Aorta (tissue), 5 donors: ENCODE data around the gene DTD1. TPM values are rescaled to one million over a fixed set of nuclear protein-coding genes. Genes with fewer than 3 reads are reported as not detected.

ENCODE experiments used
- ATAC-seq: fragments of 200-7000 bp; cut with Tn5 transposase; one replicate; pipeline ENCODE4 v1.9.1; 2022; ENCODE audit warnings: moderate library complexity; ENCODE audit not compliant: low FRiP score
- DNase-seq, 2 donors: peaks; one replicate each; pipeline ENCODE4 v3.0.0-alpha.2; 2020
- H3K27ac ChIP-seq, 2 donors: one replicate each; pipeline ENCODE4 v1.5.1; 2013; ENCODE audit warnings: low read length in 2 of 2, mild to moderate bottlenecking in 2 of 2, moderate library complexity in 2 of 2, control low read depth in 1 of 2, inconsistent platforms in 1 of 2, low read depth in 1 of 2
- H3K27me3 ChIP-seq, 2 donors: one replicate each; pipeline ENCODE4 v1.6.1; 2013; ENCODE audit warnings: control low read depth in 1 of 2, low read length in 1 of 2, mild to moderate bottlenecking in 1 of 2, moderate library complexity in 1 of 2; ENCODE audit not compliant: insufficient read depth in 2 of 2, control insufficient read depth in 1 of 2
- H3K36me3 ChIP-seq, 2 donors: one replicate each; pipeline ENCODE4 v1.6.1; 2013; ENCODE audit warnings: control low read depth in 1 of 2, low read length in 1 of 2, mild to moderate bottlenecking in 1 of 2; ENCODE audit not compliant: insufficient read depth in 2 of 2, control insufficient read depth in 1 of 2
- H3K4me1 ChIP-seq, 2 donors: one replicate each; pipeline ENCODE4 v1.6.1; 2013; ENCODE audit warnings: low read length in 2 of 2, control low read depth in 1 of 2, mild to moderate bottlenecking in 1 of 2, moderate library complexity in 1 of 2; ENCODE audit not compliant: insufficient read depth in 2 of 2, control insufficient read depth in 1 of 2
- H3K4me3 ChIP-seq, 2 donors: one replicate each; pipeline ENCODE4 v1.5.1; 2013; ENCODE audit warnings: low read length in 2 of 2, control low read depth in 1 of 2, mild to moderate bottlenecking in 1 of 2
- H3K9me3 ChIP-seq: one replicate; pipeline ENCODE4 v1.6.1; 2013; ENCODE audit warnings: mild to moderate bottlenecking, low read length; ENCODE audit not compliant: control insufficient read depth
- WGBS, 2 donors: extraction: QIAGEN DNeasy Blood & Tissue Kit; methylation state at CpG; one replicate each; pipeline ENCODE4 v1.1.7; 2013; 5-methylcytosine and 5-hydroxymethylcytosine counted together
- intact Hi-C, 2 donors: fragments of 100-400 bp; cut with DNase I; formaldehyde crosslinking; loops; one replicate each; pipeline versions ENCODE4 v1.14.2 to v1.15.0; 2022
- polyA plus RNA-seq, 2 donors: library from polyadenylated mRNA; stranded (reverse); fragments of 200-250 nt; gene quantifications; one replicate each; pipeline ENCODE4 v1.2.3, GENCODE V29; 2013
- total RNA-seq, 2 donors: library from RNA; stranded (reverse); fragmentation: NEBNext Ultra II Directional; extraction: Animal tissue kit (Norgen Biotek cat#: 25700); gene quantifications; one replicate each; pipeline ENCODE4 v1.2.1, GENCODE V29; 2021
- donor health status: healthy with polysubstance abuse.
- donor health status: Bipolar disorder and iron deficiency.
- donor health status: DM: no; HTN: no; CAD: no.
- donor health status: DM: no; HTN: no; CAD: no.
- donor health status: DM: yes; HTN: yes; CAD: no.

DTD1 gene
- total and polyA plus RNA-seq, 4 donors, result 17.8 to 20.2 (median 19.8) TPM

DNA sequence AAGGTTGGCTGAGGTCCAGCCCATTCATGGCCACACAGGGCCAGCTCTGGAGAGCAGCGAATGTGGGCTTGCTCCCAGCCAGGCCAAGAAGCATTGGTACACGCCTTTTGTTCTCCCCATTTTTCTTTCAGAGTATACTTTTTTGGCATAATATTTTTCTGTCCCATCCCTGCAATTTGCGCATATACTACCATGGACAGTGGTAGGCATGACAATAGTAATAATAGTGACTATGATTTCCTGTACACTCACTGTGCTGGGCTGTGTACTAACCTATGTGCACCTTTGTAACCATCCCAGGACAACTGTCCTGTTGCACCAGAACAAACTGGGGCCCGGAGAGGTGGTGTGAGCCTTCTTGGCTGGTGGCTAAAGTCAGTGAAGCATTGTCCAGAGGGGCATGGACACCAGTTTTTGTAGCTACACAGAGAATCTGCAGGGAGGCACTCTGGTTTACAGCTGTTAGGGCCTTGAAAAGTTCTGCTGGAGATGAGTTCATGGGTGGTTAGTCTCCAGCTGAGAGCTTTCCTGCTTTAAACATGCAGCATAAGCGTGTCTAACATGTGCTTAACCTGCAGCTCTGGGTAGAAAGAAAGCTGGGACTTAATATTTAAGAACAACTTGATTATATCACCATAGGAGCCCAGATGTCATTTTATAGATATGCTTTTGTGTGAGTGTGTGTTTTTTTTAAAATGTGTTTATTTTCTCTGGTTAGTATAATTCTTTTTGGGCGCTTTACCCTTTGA lies 38.2 kb downstream of the DTD1 start:
- H3K4me3 ChIP-seq, result no peak overlapping the region
- H3K36me3 ChIP-seq, result no peaks in the 10 kb centered on the region
- DNase-seq (no peak), ATAC-seq (no peak)
- H3K27me3 ChIP-seq, result no peaks in the 10 kb centered on the region
- intact Hi-C loops, result no loop called here
- no peak overlapping the region for H3K27ac ChIP-seq
- no peaks in the 10 kb centered on the region for H3K4me1 ChIP-seq
- WGBS, 2 donors, result 75 to 83% methylated on average over 6 of the region's 6 CpGs
- H3K9me3 ChIP-seq, result no peaks in the 10 kb centered on the region

DNA sequence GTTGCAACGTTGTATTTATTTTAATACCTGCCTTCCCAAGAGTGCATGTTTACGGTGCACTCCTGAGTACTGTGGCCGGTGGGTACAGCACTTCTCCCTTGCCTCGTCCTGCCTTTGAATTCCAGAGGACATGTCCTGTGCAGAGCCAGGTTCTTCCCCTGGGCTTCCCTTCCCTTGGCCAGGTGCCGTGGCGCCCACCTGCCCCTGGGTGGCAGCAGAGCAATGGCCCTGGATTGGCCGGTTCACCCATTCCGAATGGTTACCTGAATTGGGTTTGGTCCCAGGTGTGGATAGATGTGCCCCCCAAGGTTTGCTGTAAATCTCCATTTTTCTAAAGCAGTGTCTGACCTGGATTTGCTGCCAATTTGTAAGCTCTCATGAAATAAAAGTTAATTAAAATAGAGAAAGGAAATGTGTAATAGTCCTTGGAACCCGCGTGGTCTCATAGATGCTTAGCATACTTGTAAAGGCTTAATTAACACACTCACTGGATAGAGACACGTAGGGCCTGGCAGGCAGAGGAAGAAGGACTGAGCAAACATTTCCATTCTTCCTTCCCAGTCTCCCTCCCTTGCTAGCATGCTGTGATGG lies 40.6 kb downstream of the DTD1 start:
- intact Hi-C loops, result no loop called here
- WGBS, 2 donors, result 88 to 94% methylated on average over 11 of the region's 11 CpGs
- DNase-seq, result no peak

DNA sequence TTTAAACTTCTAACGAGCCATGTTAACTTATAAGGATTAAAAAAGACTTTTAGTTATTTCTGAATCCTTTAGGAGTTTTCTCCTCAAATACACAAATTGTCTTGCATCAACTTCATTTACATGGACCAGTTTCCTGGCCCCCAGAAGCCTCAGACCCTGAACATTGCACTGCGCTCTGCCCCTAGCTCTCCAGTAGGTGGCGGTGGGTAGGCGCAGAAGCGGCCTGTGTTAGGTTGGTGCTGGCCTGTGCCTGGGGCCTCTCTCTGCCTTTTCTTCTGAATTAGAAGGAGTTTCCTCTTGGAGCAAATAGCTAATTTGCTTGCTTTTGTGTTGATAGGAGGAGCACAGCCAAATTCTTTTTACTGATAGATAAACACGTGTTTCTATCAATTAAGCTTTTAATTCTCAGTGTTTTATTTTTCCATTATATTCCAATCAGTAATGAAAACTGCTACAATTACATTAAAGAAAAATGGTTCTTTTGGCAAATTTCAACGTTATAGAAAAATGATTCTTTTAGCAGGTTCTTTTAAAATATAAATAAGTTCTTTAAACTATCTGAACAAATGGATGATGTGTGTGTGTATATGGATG lies 44.4 kb downstream of the DTD1 start:
- Histone ChIP-seq H3K9me3 (no peaks in the 10 kb centered on the region), H3K4me1 (no peaks in the 10 kb centered on the region), H3K36me3 (no peaks in the 10 kb centered on the region), H3K4me3 (no peak overlapping the region), H3K27ac (no peak overlapping the region), H3K27me3 (no peaks in the 10 kb centered on the region)
- peak; percentile 73 to 81 for DNase-seq
- ATAC-seq, result peak; percentile 88
- intact Hi-C loops, result loop anchor here (5.0 to 10.0 kb wide), 4 partner anchors 163 to 1033 kb away; no protein-coding TSS in a partner anchor
- 12 to 13% methylated on average over 7 of the region's 7 CpGs for WGBS, 2 donors

More for the DNA sequence above, 40.6 kb downstream of the DTD1 start:
- no peak overlapping the region for H3K27ac ChIP-seq
- no peaks in the 10 kb centered on the region for H3K9me3 ChIP-seq
- ATAC-seq, result no peak
- no peaks in the 10 kb centered on the region for H3K27me3 ChIP-seq
- no peaks in the 10 kb centered on the region for H3K36me3 ChIP-seq
- H3K4me3 ChIP-seq, result no peak overlapping the region
- no peaks in the 10 kb centered on the region for H3K4me1 ChIP-seq

DNA sequence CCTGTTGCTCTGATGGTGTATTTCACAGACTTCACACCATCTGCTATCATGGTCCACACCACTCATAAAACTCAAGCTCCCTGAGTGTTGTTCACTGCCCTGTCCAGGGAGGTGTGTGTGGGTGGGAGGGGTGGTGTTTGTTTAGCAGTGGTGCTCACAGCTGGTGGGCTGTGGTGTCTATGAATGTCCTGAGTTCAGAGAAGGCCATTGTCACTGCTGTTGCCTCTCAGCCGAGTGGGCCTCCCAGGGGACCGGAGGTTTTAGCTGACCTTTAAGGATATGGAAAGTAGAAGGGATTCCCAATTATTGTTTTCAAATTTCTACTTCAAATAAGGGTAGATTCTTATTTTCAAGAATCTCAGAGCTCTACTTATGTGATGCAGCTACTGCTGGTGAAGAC lies 45.6 kb downstream of the DTD1 start:
- Histone ChIP-seq H3K36me3 (no peaks in the 10 kb centered on the region), H3K4me3 (no peak overlapping the region), H3K4me1 (no peaks in the 10 kb centered on the region), H3K27ac (no peak overlapping the region), H3K27me3 (no peaks in the 10 kb centered on the region), H3K9me3 (no peaks in the 10 kb centered on the region)
- intact Hi-C loops, result loop anchor here (5.0 to 10.0 kb wide), 4 partner anchors 161 to 1031 kb away; no protein-coding TSS in a partner anchor
- ATAC-seq, result no peak
- 88% methylated on average over 2 of the region's 2 CpGs for WGBS, 2 donors
- DNase-seq, result no peak

DNA sequence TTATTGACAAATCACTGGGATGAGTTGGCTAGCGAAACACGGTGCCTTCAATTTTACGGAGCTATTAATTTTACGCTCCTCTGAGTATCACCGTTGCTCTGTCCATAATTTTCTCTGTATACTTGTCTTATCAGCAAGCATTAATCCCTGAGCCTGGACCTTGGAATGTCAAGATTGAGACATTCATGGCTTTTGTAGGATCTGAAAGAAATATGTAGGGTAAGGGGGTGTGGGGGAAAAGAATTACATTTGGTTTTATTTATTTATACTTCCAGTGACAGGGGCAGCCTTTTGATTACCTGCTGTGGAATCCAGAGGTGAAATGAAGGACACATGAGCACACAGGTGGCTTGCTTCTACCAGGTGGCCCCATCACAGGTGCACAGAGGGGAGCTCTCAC lies 46.6 kb downstream of the DTD1 start:
- H3K27ac ChIP-seq, result no peak overlapping the region
- H3K4me1 ChIP-seq, result peaks cover 0 to 2% of the 10 kb centered on the region in 2 donors
- intact Hi-C loops, result loop anchor here (5.0 to 10.0 kb wide), 4 partner anchors 160 to 1030 kb away; no protein-coding TSS in a partner anchor

DNA sequence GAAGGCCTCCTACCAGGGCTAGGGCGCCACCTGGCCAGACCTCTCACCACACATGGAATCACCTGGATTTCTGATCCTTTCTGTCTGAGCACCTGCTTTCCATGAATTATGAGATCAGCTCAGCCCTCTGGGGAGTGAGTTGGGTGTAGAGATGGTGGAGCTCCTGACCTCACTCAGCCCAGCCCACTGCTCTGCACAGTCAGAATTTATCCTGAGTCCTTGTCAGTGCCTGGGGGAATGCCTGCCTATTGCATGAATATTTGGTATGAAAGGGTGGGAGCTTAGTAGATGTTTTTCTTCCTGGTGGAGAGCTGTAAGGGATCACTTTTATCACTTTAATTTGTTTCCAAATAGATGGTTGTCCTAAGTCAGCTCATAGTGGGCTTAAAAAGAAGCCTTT lies 47.5 kb downstream of the DTD1 start:
- ATAC-seq, result no peak
- peaks cover 0 to 2% of the 10 kb centered on the region in 2 donors for H3K4me1 ChIP-seq
- 98 to 100% methylated on average over 1 of the region's 1 CpG for WGBS, 2 donors
- H3K4me3 ChIP-seq, result no peak overlapping the region
- no peak for DNase-seq
- H3K36me3 ChIP-seq, result no peaks in the 10 kb centered on the region
- H3K27ac ChIP-seq, result no peak overlapping the region
- H3K9me3 ChIP-seq, result no peaks in the 10 kb centered on the region
- H3K27me3 ChIP-seq, result no peaks in the 10 kb centered on the region
- intact Hi-C loops, result loop anchor here (5.0 to 10.0 kb wide), 4 partner anchors 159 to 1029 kb away; no protein-coding TSS in a partner anchor

More for the DNA sequence above, 46.6 kb downstream of the DTD1 start:
- DNase-seq, result no peak
- H3K27me3 ChIP-seq, result no peaks in the 10 kb centered on the region
- no peaks in the 10 kb centered on the region for H3K36me3 ChIP-seq
- H3K9me3 ChIP-seq, result no peaks in the 10 kb centered on the region
- H3K4me3 ChIP-seq, result no peak overlapping the region
- ATAC-seq, result no peak
- WGBS, 2 donors, result 87 to 90% methylated on average over 5 of the region's 5 CpGs

DNA sequence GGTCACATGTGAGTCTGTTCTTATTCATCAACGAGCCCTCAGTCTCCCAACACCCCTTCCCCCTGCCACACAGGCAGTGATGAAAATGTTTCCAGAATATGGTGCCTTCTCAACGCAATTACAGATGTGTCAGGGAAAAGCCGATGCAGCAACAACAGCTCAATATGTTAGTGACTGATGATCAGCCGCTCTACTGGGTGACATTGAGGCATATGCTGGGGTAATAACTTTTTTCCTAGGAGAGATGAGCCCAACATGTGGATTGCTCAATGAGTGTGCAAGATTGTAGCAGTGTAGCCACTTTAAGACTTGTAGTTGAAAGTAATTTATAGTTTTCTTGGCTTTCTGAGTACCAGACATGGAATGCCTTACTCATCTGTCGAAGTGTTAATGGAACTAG lies 49.4 kb downstream of the DTD1 start:
- no peaks in the 10 kb centered on the region for H3K9me3 ChIP-seq
- H3K4me1 ChIP-seq, result peaks cover 0 to 2% of the 10 kb centered on the region in 2 donors
- DNase-seq (no peak), ATAC-seq (no peak)
- H3K36me3 ChIP-seq, result no peaks in the 10 kb centered on the region
- no peaks in the 10 kb centered on the region for H3K27me3 ChIP-seq
- H3K27ac ChIP-seq, result no peak overlapping the region
- 94 to 98% methylated on average over 5 of the region's 5 CpGs for WGBS, 2 donors
- H3K4me3 ChIP-seq, result no peak overlapping the region
- intact Hi-C loops, result loop anchor here (5.0 to 10.0 kb wide), 4 partner anchors 158 to 1028 kb away; no protein-coding TSS in a partner anchor

DNA sequence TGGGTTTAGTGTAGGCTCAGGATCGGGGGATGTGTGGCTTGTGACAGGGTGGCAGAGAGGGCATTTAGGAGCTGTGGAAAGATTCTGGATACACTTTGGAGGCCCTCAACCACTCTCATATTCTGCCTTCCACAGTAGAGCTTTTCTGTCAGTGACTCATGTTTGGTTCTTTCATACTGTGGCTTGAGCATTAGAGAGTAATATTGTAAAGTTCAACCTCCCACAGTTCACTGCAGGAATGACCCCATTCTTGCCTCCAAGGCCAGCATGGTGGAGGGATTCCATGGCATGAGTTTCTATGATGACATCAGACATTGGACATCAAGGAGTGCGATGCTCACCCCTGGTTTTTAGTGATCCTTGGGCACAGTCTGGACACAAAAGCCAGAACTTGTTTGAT lies 50.9 kb downstream of the DTD1 start:
- Histone ChIP-seq H3K4me1 (peaks cover 0 to 2% of the 10 kb centered on the region in 2 donors), H3K27me3 (no peaks in the 10 kb centered on the region), H3K36me3 (no peaks in the 10 kb centered on the region), H3K4me3 (no peak overlapping the region), H3K27ac (no peak overlapping the region), H3K9me3 (no peaks in the 10 kb centered on the region)
- WGBS, 2 donors, result 83 to 84% methylated on average over 2 of the region's 2 CpGs
- intact Hi-C loops, result loop anchor here (5.0 to 10.0 kb wide), 4 partner anchors 156 to 1026 kb away; no protein-coding TSS in a partner anchor
- DNase-seq (no peak), ATAC-seq (no peak)
